Measurements from ENCODE around the gene ZSWIM6. TPM values are rescaled to one million over a fixed set of nuclear protein-coding genes. Genes with fewer than 3 reads are reported as not detected.
A peak's percentile ranks its signal among the peaks of the same experiment; 100 is the strongest.

The ZSWIM6 gene
- total and polyA plus RNA-seq, 2 of the 4 experiments (the other 2 are of a cell fraction): 10.8 to 14.1 TPM

- no peak overlapping the region for H3K18ac ChIP-seq (ENCODE audit: low read depth, low read length)
- no peak overlapping the region; the same call in 1 of the 2 replicates for H3K4ac ChIP-seq (ENCODE audit: low read depth, low read length)
- no peak overlapping the region for H2BK15ac ChIP-seq (ENCODE audit: low read depth, low read length)
- H3K27ac ChIP-seq (ENCODE audit: insufficient read depth, low read length): no peak overlapping the region
- no peak overlapping the region for H2AK5ac ChIP-seq (ENCODE audit: low read depth, low read length)
- H3K36me3 ChIP-seq (ENCODE audit: control insufficient read depth, insufficient read depth, low read length): no peaks in the 10 kb centered on the region
- ATAC-seq (ENCODE audit: low read depth) (no peak), DNase-seq (no peak)
- TF ChIP-seq CEBPB (IDR thresholded peaks at IDR 0.05; ENCODE audit: low read depth, low read length): no peak
- no peak for TF ChIP-seq CHD1 (IDR thresholded peaks at IDR 0.05; ENCODE audit: low read depth, low read length)
- TF ChIP-seq MAZ (IDR thresholded peaks at IDR 0.05; ENCODE audit: borderline replicate concordance, low read depth, low read length): no peak
- no peak for TF ChIP-seq RAD21 (IDR thresholded peaks at IDR 0.05; ENCODE audit: low read length)
- no peak for TF ChIP-seq NFE2L2 (IDR thresholded peaks at IDR 0.05; ENCODE audit: low read depth, low read length)
- TF ChIP-seq MXI1 (IDR thresholded peaks at IDR 0.05; ENCODE audit: borderline replicate concordance, low read depth, low read length): no peak
- no peak for TF ChIP-seq RFX5 (IDR thresholded peaks at IDR 0.05; ENCODE audit: low read depth, low read length)
- no peak for TF ChIP-seq RCOR1 (IDR thresholded peaks at IDR 0.05; ENCODE audit: insufficient replicate concordance, low read length)
- no peak for TF ChIP-seq MAFK (IDR thresholded peaks at IDR 0.05; ENCODE audit: low read depth, low read length)
- TF ChIP-seq ELK1 (IDR thresholded peaks at IDR 0.05; ENCODE audit: borderline replicate concordance, low read depth, low read length): no peak
- TF ChIP-seq BHLHE40 (IDR thresholded peaks at IDR 0.05; ENCODE audit: low read depth, low read length): no peak
- TF ChIP-seq CTCF (conservative IDR thresholded peaks at IDR 0.05; ENCODE audit: low read depth, low read length): no peak
- TF ChIP-seq USF2 (IDR thresholded peaks at IDR 0.05; ENCODE audit: low read depth, low read length): no peak
- TF ChIP-seq FOS (IDR thresholded peaks at IDR 0.05; ENCODE audit: low read depth, low read length): no peak
- no peak for TF ChIP-seq SMC3 (IDR thresholded peaks at IDR 0.05; ENCODE audit: low read depth, low read length)
- TF ChIP-seq POLR2A (IDR thresholded peaks at IDR 0.05; ENCODE audit: low read depth, low read length): no peak
- no peaks in the 10 kb centered on the region for H3K27me3 ChIP-seq (ENCODE audit: control insufficient read depth, insufficient read depth, low read length)
- H3K56ac ChIP-seq (ENCODE audit: extremely low read depth, insufficient read depth, low read length): no peak overlapping the region
- H3K9me3 ChIP-seq (ENCODE audit: control insufficient read depth, insufficient read depth, low read length): no peaks in the 10 kb centered on the region
- BruUV-seq (replicated peaks): no TSS peak
- H2BK20ac ChIP-seq (ENCODE audit: low read depth, low read length): no peak overlapping the region
- no peak overlapping the region for H2AFZ ChIP-seq (replicated peaks; ENCODE audit: low read length, poor library complexity)
- no peak overlapping the region for H4K5ac ChIP-seq (ENCODE audit: low read depth, low read length)
- H3K4me1 ChIP-seq (ENCODE audit: control insufficient read depth, insufficient read depth, low read length): peaks cover 14% of the 10 kb centered on the region
- peaks cover 69% of the 10 kb centered on the region for H4K20me1 ChIP-seq (ENCODE audit: insufficient read depth, low read length)
- H3K9ac ChIP-seq (ENCODE audit: low read depth, low read length): no peak overlapping the region
- peaks cover 30 to 77% of the 10 kb centered on the region in 2 experiments for H3K79me1 ChIP-seq (ENCODE audit: low read depth in 1 of 2, low read length in 2 of 2)
- H4K8ac ChIP-seq (ENCODE audit: low read depth in 2 of 2, low read length in 2 of 2): peak overlapping the region in 1 of 2 experiments; percentile 24; a peak in 1 of 4 replicates
- H2BK5ac ChIP-seq (ENCODE audit: low read depth, low read length, poor library complexity, severe bottlenecking): no peak overlapping the region
- H3K4me2 ChIP-seq (ENCODE audit: low read depth, low read length): no peak overlapping the region
- peak overlapping the region; percentile 59; the same call in 1 of the 2 replicates for H3K23ac ChIP-seq (ENCODE audit: low read depth, low read length)
- CTCF ChIA-PET: no interaction called here
- H2AK9ac ChIP-seq (replicated peaks; ENCODE audit: low read depth, low read length, poor library complexity): no peak overlapping the region
- POLR2A ChIA-PET (ENCODE audit: unreplicated experiment): interaction anchor here (0.7 kb wide), 1 partner anchor 56 kb away, joined by 3 read pairs; no protein-coding TSS in a partner anchor
- intact Hi-C loops (cut with micrococcal nuclease) (loop anchor here (10.0 kb wide), 2 partner anchors 130 to 410 kb away; partner anchors contain the start of gene ZSWIM6), dilution Hi-C loops (cut with HindIII; ENCODE audit: low sequenced_read_pairs, unreplicated experiment) (no loop called here), in situ Hi-C loops (cut with MboI; ENCODE audit: low sequenced_read_pairs) (no loop called here)
- H3K14ac ChIP-seq (replicated peaks; ENCODE audit: low read depth, low read length): no peak overlapping the region
- H3K9me1 ChIP-seq (ENCODE audit: insufficient read depth, low read length): peaks cover 10% of the 10 kb centered on the region
- H3K4me3 ChIP-seq (ENCODE audit: insufficient read depth, low read depth, low read length): no peak overlapping the region
- H4K91ac ChIP-seq (ENCODE audit: insufficient read depth, low read depth, low read length): no peak overlapping the region
- H2BK120ac ChIP-seq (ENCODE audit: low read depth, low read length): no peak overlapping the region
- 72% methylated on average over 2 of the region's 4 CpGs; no CpG with 5 or more reads in 1 of the 2 experiments for WGBS, 2 experiments (ENCODE audit: extremely low coverage in 2 of 2, insufficient read length in 1 of 2)
These were observed 132.5 kb downstream of the ZSWIM6 start for GRCh38 chr5:61464512-61464911.
